NCI-H187 treated with DMSO at 0.1 percent for 48 hours (cell line): Measurements from ENCODE around the gene KIRREL2.

ENCODE experiments used
- DNase-seq: peaks from one replicate; lab custom pipeline; 2025; lab: John Stamatoyannopoulos, UW

KIRREL2 gene

GRCh38 chr19:35844482-35845214, 12.1 kb upstream of the KIRREL2 start:
- no peak for DNase-seq

GRCh38 chr19:35845215-35846037, 11.3 kb upstream of the KIRREL2 start:
- DNase-seq = no peak

- DNase-seq = no peak
These were observed 10.6 kb upstream of the KIRREL2 start for GRCh38 chr19:35846038-35846668.

DNA sequence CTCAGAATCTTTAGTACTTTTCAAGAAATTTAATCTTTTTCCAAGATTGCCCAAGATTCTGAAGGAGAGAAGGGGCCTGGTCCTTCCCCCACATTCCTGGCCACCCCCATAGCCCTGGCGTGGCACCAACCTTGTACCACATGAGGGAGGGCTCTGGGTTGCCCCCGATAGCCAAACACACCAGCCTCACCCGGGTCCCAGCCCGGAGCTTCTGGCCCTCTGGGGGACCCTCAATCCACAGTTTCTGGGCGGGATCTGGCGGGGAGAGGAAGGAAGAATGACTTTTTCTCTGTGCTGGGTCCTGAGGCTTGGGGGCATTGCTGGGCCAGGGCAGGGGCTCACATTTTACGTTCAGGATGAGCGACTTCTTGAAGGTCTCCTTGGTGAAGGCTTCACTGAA, 8.8 kb upstream of the KIRREL2 start:
- no peak for DNase-seq

GRCh38 chr19:35848486-35848885, 8.2 kb upstream of the KIRREL2 start:
- DNase-seq = no peak

- DNase-seq = no peak
These were observed 7.7 kb upstream of the KIRREL2 start for GRCh38 chr19:35848919-35849505.

DNA sequence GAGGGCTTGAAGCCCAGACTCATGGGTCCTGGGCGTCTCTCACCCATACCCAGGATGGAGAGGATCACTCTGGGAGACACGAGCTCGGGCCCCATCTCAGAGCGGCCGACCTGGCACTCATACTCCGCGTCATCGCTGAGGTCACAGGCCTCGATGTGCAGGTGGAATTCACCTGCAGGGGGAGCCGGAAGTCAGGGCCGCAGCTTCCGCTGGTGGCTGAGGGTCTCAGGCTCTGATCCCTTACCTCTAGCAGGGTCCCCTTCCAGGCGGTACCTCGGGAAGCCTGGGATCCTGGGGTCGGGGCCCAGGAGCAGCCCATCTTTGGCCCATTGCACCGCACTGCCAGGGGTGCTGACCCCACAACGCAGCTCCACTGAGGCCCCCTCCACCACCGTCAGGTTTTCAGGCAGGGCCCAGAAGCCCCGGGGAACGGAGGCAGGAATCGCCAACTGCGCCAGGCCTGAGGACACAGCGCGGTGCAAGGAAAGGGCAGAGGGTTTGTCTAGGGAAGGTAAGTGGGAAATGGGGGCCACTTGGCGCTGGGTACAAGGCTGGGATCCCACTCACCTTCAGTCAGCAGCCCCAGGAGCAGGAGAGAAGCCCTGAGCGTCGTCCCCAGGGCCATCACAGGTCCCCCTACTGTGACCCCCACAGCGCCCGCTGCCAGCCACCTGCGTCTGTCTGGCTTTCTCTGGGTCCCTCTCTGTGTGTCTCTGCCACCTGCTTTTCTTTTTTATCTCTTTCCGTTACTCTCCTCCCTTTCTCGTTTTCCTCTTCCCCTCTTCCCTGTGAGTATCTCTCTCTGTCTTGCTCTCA, 5.3 kb upstream of the KIRREL2 start:
- no peak for DNase-seq

DNA sequence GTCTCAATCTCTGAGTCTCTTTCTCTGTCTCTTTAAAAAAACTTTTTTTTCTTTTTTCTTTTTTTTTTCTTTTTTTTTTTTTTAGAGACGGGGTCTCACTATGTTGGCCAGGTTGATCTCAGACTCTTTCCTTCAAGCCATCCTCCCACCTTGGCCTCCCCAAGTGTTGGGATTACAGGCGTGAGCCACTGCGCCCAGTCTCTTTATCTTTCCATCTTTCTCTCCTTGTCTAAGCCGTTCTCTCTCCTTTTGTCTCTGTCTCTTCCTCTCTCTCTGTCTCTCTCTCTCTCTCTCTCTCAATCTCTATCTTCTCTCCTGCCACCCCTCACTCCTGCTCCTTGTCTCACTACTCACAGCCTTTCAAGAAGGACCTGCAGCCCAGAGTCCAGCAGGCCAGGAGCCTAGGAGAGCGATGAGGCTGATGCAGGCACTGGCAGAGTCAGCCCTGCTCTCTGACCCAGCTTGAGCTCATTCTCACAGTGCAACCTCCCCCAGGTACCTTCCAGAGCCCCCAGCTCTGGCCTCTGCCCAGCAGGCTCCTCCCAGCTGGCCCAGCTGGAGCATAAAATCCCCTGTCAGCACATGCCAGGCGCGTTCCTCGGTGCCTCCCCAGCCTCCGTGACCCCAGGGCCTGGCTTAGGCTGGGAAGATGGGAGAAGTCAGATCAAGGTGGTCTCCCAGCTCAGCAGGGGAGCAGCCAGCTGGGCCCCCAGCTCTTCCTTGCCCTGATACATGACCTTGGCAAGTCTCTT, 4.5 kb upstream of the KIRREL2 start, which contains the start of gene NPHS1:
Gene NPHS1, minus strand, starts transcription at position 476 of the 752 bp plus-strand sequence. CDS start 667 bp downstream, outside the sequence.
- DNase-seq = no peak

GRCh38 chr19:35853038-35853756, 3.5 kb upstream of the KIRREL2 start:
- DNase-seq = no peak

DNA sequence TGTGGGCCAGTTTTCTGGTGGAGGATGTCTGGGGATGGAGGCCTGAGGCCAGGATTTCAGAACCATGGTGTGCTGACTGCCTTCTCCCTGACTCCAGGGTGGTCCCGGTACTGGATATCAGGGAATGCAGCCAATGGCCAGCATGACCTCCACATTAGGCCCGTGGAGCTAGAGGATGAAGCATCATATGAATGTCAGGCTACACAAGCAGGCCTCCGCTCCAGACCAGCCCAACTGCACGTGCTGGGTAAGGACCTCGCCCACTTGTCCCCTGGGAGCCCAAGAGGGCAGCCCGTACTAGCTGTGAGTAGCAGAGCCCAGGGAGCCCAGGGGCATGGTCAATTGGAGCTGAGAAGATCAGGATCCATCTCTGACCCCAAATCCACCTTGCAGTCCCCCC, 1.6 kb downstream of the KIRREL2 start:
- no peak for DNase-seq

DNA sequence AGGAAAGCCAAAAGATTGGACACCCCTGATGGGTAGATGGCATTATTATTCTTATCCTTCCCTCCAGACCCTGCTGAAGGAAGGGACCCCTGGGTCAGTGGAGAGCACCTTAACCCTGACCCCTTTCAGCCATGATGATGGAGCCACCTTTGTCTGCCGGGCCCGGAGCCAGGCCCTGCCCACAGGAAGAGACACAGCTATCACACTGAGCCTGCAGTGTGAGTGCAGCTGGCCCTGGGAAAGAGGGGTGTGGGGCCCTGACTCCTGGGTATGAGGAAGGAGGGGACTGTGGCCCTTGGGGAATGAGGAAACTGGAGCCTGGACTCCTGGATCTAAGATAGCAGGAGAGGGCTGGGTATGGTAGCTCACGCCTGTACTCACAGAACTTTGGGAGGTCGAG, 2.7 kb downstream of the KIRREL2 start:
- no peak for DNase-seq

DNA sequence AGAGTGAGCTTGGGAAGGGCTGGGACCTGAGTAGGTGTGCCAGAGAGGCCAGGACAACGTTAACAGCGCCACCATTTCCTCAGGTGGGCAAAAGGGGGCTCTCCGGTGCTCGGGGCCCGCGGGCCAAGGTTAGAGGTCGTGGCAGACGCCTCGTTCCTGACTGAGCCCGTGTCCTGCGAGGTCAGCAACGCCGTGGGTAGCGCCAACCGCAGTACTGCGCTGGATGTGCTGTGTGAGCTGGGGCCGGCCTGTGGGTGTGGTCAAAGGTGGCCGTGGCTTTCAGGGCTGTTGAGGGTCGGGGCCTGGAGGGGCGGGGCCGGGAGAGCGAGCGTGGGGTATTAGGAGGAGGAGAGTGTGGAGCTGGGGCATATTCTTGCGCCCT, 3.7 kb downstream of the KIRREL2 start:
- DNase-seq = no peak

DNA sequence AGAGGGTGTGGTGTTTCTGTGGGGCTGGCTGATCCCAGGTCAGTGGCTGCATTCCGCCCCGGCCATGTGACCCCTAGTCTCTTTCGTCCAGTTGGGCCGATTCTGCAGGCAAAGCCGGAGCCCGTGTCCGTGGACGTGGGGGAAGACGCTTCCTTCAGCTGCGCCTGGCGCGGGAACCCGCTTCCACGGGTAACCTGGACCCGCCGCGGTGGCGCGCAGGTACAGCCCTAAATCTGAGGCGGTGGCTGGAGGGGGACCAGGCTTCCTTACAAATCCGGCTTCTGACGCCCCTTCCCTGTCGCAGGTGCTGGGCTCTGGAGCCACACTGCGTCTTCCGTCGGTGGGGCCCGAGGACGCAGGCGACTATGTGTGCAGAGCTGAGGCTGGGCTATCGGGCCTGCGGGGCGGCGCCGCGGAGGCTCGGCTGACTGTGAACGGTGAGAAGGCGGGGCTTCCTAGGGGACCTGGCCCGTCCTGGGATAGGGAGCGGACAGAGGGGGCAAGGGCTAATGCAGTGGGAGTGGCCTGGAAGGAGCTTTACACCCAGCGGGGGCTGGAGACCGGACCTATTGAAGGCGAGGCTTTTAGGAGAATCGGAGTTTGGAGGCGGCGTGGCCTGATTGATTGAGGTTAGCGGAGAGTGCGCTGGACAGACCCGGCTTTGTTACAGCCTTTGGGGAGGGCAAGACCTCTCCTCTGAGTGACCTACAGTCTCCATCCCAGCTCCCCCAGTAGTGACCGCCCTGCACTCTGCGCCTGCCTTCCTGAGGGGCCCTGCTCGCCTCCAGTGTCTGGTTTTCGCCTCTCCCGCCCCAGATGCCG, 4.3 kb downstream of the KIRREL2 start:
- DNase-seq = no peak

DNA sequence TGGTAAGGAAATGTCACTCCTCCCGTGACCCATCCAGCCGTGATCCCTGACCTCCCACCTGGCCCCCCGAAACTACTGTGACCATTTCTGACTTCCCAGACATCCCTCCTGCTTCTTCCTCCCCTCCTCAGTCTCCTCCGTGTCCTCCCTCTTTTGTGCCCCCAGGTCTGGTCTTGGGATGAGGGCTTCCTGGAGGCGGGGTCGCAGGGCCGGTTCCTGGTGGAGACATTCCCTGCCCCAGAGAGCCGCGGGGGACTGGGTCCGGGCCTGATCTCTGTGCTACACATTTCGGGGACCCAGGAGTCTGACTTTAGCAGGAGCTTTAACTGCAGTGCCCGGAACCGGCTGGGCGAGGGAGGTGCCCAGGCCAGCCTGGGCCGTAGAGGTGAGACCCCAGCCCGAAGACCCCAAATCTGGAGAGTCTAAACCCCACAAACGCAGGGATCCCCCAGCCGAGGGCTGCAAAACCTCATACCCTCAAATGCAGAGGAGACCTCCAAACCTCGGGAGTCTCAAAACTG, 5.0 kb downstream of the KIRREL2 start:
- DNase-seq = no peak

- no peak for DNase-seq
These were observed 5.8 kb downstream of the KIRREL2 start for GRCh38 chr19:35862528-35862927.

- DNase-seq = no peak
These were observed 6.3 kb downstream of the KIRREL2 start for GRCh38 chr19:35863018-35863417.

GRCh38 chr19:35868172-35868822, 11.6 kb downstream of the KIRREL2 start, which contains the start of gene APLP1:
Gene APLP1 (plus strand): TSS chr19:35868574. CDS start chr19:35868637, 63 bp downstream.
- no peak for DNase-seq

DNA sequence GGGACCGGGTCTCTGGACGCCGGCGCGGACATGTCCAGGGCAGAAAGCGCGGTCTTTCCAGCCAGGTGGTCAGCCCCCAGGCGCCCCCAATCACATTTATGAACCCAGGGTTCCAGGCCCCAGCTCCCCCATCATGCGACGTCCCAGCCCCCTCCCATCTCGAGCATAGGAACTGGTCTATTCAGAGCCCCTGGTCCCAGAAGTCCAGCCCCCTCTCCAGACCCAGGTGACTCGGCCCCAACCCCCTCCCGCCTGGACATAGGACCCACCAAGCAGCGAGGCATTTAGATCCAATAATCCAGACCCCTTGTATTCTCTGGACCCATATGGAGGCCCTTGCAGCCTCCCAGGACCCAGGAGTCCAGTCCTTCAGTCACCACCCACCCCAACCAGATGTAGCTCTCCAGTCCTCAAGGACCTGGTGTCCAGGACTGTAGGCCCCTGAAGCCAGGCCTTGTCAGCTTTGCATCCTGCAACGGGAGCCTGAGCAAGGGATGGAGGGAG, 12.2 kb downstream of the KIRREL2 start:
- DNase-seq = no peak
